NCI-H460 (cell line): ENCODE results near the gene GLI3. TPM values are rescaled to one million over a fixed set of nuclear protein-coding genes. Genes with fewer than 3 reads are reported as not detected.

Source experiments
- DNase-seq: peaks from one replicate; pipeline ENCODE4 v3.0.0-alpha.2; 2016; ENCODE audit warnings: low read depth; ENCODE audit errors: extremely low read depth
- total RNA-seq: library from RNA; depleted of rRNA; stranded (reverse); fragments of >200 nt; shearing (Covaris generic); gene quantifications from 2 replicates; pipeline ENCODE4 v1.2.3, GENCODE V29; 2014

GLI3 gene
- total RNA-seq, 1 experiment from 2014 or later, result 3.0 TPM

GRCh38 chr7:42014625-42015618 is 222.1 kb downstream of the GLI3 start:
- DNase-seq, result peak; percentile 48

GRCh38 chr7:42012786-42013360 is 224.1 kb downstream of the GLI3 start:
- no peak for DNase-seq

DNA sequence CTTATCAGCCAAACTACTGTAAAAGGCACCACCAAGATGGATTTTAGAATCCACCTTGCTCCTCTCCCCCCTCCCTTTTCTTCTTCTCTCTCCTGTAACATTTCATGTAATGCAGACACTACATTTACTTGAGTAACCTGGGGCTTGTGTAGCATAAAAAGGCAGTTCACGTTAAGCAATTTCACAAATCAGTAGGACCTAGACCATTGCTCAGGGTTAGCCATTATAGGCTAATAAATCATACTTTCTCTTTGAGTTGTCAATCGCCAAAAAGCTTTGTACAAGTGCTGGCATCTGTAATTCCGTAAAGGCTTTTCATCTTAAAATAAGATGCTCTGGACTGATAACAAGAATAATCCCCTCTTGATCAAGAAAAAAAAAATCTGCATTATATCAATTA is 224.7 kb downstream of the GLI3 start:
- no peak for DNase-seq

GRCh38 chr7:42011846-42012245 is 225.2 kb downstream of the GLI3 start:
- DNase-seq, result no peak

GRCh38 chr7:42010751-42011150 is 226.3 kb downstream of the GLI3 start:
- DNase-seq, result no peak

DNA sequence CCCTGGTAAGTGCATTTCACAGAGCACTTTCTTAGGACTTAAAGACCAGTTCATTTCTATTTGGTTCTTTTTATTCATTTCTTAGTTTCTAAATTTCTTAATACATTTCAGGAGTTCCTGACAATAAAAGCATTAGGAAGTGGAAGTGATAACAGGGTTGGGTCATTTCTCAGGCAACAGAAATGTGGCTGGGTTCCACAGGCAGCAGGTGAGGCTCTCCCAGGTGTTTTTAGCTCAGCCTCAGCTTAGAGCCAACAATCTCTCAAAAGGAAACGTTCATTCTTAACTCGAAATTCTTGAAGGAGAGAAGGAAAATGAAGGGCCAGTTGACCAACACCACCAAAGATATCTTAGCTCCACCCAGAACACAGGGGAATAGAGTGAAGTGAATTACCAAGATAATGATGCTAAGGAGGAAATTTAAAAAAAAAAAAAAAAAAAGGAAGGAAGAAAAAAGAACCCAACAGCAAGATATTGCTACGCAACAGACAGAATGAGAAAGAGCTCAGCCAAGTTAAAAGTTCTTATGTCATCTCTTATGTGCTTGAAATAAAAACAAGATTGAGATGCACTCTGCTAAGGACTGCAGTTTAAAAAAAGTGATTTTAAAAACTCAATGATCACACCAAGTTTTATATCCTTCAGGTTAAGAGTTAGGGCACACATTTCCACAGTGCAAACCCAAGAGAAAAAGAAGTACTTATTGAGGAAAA is 230.1 kb downstream of the GLI3 start:
- no peak for DNase-seq

- DNase-seq, result no peak
Observed at GRCh38 chr7:42002654-42003053, 234.4 kb downstream of the GLI3 start.

DNA sequence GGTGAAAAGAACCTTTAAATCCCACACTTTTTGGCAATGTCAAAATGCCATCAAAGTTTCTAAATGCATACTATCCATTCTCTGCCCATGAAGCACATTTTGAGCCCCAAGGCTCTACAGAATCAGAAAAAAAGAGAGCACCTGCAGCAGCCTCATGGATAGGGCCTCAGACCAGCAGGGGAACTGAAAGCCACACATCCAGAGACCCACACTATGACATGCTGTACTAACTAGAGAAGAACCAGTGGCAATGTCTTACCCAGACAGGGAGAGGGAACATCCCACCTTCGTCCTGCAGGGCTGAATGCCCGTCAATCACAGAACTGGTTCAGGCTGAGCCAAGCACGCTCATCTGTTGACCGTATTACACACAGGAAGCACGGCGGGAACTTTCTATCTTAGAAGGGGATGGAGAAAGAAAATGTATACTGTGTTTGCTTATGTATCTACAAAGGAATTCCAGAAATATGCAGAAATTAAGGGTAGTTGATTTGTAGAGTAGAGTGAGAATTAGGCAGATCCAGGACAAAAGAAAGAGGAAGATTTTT is 237.2 kb downstream of the GLI3 start:
- DNase-seq, result no peak

GRCh38 chr7:41998041-41998440 is 239.0 kb downstream of the GLI3 start:
- DNase-seq, result no peak

DNA sequence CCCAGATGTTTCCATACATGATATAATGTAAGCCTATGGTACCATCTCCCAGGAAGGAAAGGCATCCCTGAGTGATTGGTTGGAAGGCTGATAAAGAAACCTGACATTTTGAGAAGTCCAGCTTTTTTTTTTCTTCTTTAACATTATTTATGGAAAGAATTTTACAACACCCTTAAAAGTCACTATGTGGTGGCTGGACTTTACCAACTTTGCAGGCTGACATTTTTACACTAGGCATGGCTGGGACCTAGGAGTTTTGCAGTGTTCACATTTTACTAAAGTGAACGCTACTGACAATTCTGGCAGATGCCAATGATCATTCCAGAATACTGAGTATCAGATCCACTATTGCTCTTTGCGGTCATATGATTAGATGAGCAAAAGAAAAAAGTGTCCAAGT is 239.9 kb downstream of the GLI3 start:
- no peak for DNase-seq

DNA sequence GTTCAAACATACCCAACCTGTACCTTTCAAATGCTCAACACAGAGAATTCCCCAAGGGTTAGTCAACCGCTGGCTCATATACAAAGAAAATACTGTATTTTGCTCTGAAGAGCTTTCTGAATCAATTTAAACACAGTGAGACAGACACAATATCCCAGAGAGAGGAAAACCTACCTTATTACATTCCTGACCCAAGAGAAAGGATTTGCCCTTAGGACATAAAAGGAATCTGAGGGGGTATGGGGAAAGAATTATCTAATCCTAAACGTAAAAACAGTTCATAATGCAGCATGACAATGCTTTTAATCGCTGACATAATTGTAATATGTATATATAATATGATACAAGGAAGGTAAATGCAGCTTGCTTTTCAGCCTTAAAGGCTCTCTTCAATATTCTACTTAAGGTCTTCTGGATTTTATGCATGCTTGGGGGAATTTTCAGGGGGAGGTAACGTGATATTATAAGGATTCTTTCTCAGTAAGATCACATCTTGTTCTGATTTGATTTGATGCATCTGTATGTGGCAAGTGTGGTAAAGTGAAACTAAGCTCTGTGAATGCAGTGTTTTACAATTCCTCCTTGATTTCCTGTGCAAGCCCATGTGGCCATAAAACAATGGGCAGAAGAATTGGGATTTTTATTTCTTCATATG is 240.5 kb downstream of the GLI3 start:
- no peak for DNase-seq

DNA sequence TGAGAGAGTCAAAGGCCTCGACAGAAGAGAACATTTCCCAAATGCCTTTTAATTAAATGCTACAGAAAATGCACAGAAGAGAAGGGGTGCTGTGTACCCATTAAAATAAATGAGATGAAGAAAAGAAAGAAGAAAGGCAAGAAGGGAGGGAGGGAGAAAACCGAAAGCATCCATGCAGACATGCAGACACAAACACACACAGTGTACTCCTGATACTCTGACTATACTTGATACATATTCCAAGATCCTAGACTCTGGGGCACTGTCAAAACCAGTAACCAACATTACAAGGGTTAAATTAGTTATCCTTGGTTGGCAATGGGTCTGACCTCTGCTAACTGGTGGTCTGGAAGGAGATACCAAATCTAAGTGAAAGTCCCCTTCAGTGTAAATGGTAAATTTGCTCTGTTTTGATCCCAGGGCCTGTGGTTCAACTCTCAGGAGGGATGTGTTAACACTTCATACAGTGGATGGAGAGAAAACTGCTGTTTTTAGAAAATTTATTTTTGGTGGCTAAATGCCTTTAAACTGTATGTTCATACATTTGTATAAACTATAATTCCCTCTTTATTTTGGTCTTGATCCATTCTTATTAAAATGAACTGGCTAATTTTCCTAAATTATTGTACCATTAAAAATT is 241.3 kb downstream of the GLI3 start:
- DNase-seq, result no peak

GRCh38 chr7:41994746-41995110 is 242.3 kb downstream of the GLI3 start:
- no peak for DNase-seq

- no peak for DNase-seq
Observed at GRCh38 chr7:41994036-41994745, 242.8 kb downstream of the GLI3 start.

- no peak for DNase-seq
Observed at GRCh38 chr7:41992881-41993867, 243.8 kb downstream of the GLI3 start.

GRCh38 chr7:41984888-41985287 is 252.1 kb downstream of the GLI3 start:
- DNase-seq, result no peak

DNA sequence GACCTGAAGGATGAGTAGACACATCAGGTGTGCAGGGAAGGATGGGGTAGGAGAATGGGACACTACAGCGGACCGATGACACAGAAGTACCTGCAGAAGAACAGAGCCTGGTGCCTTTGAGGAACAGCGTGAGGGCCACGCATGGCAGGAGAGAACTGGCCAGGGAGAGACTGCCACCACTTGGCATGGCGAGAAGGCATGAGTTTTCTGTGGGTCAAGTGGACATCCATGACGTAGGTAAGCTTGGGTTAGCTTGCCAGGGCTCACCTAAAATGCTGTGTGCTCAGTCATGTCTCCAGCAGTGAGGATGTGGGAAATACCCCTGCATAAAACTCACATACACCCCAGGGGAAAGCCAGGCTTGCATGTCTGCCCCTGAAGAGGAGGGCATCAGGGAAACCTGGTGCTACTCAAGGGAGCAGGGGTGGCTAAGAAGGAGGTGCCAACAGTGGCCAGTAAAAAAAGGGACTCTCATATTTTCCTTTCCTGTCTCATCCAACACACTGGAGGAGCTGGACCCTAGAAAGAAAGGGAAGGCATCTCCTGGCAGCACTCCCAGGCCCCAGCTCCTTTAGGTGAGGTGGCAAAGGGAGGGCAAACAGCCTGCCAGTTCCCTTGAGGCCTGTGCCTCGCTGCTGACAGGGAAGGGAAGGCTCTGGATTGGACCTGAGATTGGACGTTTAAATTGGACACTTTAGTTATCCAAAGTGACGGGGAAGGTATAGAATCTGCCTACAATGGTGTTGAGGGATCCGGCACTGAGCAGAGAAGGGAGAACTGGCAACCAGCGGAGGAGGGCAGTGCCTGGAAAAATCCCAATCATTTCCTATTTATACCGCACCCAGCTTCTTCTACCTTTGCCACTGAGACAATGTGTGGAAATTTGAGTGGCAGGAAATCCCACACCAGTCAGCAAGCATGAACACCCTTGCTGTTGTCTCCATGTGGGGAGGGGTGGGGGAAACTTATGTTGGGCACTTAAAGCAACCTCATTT is 255.7 kb downstream of the GLI3 start:
- no peak for DNase-seq
